ENCODE measurements around the gene TGM3.

TGM3 gene, protein sequence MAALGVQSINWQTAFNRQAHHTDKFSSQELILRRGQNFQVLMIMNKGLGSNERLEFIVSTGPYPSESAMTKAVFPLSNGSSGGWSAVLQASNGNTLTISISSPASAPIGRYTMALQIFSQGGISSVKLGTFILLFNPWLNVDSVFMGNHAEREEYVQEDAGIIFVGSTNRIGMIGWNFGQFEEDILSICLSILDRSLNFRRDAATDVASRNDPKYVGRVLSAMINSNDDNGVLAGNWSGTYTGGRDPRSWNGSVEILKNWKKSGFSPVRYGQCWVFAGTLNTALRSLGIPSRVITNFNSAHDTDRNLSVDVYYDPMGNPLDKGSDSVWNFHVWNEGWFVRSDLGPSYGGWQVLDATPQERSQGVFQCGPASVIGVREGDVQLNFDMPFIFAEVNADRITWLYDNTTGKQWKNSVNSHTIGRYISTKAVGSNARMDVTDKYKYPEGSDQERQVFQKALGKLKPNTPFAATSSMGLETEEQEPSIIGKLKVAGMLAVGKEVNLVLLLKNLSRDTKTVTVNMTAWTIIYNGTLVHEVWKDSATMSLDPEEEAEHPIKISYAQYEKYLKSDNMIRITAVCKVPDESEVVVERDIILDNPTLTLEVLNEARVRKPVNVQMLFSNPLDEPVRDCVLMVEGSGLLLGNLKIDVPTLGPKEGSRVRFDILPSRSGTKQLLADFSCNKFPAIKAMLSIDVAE
- 0 reads per million in 3 experiments for total RNA-seq

DNA sequence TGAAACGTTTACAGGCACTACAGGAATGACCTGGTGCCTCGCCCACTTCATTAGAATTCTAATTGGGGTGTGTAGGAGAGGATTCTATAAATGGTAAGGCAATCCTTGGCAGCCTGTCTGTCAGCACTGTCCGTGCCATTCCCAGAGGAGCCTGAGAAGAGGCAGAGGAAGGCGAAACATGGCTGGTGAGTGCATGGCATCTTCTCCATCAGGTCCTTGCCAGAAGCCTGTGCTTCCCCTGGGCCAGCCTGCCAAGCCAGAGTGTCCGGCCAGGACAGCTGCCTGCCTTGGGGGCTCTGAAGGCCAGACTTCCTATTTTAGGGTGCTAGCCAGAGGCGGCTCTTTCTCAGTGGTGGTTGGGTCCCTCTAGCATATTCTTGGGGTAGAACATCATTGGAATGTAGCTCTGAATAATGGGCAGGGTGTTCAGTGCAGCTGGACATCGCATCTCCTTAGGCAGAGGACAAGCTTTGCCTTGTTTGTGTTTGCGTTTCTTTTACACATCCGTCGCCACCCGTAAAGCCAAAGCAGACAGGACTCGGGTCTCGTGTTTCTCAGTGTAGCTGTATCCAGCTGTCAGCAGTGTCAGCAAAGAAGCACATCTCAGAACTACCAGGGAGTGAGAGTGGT lies at the start of gene TGM3:
TGM3 (plus strand) TSS at position 116 of the 630 bp plus-strand sequence; CDS start at position 179, 63 bp downstream.
- no peak for DNase-seq

DNA sequence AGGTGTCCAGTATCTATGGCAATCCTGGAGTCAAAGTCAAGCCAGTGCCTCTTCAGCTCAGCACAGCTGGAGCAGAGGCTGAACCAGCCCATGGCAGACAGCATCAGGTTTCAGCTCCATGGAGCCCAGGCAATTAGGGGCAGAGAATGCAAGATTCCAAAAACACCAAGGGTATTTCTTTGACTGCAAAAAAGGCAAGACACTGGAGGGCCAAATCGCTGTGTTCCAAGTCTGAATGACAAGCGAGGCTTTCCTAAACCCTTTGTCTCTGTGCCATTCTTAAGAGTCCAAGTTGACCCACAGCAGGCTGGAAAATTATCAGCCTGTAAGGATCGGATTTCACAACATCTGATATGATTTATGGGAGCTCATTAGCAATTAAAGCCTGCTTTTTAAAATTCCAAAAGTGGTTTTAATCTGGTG lies 49.7 kb upstream of the TGM3 start:
- DNase-seq, result no peak

DNA sequence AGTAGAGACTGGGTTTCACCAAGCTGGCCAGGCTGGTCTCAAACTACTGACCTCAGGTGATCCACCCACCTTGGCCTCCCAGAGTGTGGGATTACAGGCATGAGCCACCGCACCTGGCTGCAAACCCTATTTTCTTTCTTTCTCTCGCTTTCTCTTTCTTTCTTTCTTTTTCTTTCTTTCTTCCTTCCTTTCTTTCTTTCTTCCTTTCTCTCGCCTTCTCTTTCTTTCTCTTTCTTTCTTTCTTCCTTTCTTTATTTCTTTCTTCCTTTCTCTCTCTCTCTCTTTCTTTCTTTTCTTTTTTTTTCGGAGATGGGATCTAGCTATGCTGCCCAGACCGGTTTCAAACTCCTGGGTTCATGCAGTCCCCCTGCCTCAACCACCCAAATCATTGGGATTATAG lies 47.0 kb upstream of the TGM3 start:
- DNase-seq, result no peak

DNA sequence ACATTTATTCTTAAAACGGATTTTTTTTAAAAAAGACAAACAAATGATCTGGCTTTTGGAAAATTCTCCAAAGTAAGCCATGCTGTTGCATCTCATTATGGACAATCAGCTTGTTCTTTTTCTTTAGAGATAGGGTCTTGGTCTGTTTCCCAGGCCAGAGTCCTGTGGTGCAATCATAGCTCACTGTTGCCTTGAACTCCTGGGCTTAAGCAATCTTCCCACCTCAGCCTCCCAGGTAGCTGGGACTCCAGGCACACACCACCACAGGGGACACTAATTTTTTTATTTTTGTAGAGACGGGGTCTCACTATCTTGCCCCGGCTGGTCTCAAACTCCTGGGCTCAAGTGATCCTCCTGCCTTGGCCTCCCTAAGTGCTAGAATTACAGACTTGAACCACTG lies 45.9 kb upstream of the TGM3 start:
- no peak for DNase-seq

DNA sequence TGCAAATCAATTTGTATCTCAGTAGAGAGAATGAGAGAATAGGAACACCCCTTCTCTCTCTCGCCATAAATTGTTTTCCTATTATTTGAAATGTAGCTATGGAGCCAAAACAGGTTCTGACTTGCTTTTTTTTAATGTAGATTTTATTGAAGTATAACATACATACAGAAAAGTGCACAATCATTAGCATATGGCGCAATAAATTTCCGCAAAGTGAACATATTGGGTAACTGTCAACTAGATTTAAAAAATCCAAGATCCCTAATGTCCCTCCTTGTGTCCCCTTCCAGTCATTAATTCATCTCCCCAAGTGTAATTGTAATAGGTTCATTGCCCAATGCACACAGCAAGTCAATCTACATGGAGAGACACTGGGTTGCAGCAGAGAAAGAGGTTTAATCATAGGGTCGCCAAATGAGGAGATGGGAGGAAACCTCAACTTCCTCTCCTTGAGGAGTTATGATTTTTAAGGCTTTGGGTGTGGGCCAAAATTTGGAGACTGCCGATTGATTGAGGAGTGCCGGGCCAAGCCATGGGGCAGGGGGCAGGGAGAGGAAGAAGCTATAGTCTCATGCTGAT lies 43.3 kb upstream of the TGM3 start:
- no peak for DNase-seq

DNA sequence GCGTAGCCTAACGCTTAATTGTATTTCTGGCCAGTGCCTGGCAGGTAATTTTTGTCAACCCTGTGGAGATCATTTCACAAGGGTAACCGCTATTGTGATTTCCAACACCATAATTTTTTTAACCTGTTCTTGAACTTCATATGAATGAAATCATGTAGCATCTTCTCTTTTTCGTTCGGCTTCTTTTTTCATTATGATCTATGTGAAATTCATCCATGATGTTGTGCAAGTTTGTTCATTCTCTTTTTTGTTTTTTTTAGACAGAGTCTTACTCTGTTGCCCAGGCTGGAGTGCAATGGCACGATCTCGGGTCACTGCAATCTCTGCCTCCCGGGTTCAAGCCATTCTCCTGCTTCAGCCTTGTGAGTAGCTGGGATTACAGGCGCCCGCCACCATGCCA lies 42.5 kb upstream of the TGM3 start:
- no peak for DNase-seq

DNA sequence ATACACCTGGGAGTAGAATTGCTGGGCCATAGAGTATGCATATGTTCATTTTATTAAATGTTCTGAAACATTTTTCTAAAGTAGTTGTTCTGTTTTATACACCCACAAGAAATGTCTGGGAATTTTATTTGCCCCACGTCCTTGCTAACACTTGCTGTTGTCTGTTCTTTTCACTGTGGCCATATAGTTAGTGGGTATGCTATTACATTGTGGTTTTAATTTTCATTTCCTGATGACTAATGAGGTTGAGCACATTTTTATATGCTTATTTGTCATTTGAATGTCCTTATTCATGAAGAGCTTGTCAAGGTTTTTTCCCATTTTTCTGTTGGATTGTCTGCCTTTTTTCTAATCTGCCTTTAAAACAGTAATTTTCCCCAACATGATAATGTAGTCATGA lies 41.5 kb upstream of the TGM3 start:
- no peak for DNase-seq

DNA sequence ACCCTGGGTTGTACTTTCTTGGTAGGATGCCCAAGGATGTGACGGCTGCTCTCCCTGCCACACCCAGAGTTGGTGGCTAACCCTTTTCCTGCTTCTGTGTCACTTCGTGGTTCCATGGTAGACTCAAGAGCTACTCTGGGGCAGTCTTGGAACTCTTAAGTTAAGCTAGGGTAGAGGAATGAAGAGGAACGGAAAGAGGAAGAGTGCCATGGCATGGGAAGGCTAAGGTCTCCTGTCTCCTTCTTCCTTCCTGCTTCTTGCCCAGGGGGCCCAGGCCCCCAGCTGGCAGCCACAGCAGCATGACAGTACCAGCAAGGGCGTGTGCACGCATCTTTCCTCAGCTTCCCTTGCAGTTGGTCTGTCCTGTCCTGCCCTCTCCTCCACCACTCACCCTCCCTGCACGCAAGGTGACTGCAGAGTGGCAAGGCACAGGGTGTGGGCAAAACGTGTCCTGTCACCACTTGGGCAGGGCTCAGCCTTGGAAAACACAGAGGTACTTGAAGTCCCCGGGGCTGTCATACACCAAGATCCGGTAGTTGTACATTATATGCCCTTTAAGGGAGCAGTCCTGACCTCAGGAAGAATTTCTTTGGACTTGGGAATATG lies 39.8 kb upstream of the TGM3 start:
- DNase-seq, result peak; percentile 9

DNA sequence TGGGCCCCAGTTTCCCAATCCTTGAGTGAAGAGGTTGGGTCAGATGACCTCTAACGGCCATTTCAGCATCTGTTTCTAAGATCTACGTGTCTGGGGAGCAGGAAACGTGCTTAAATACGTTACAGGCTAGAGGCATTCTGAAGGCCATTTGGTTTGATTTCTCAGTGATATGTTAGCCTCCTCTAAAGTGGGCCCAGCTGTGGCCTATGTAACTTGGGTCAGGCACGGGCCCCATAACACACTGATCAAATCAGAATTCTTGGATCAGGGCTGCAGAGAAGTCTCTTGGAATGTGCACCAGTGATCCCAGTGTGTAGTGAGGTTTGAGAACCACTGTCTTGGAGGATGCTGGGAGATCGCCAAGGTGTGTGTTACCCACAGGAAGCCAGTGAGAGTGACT lies 36.1 kb upstream of the TGM3 start:
- no peak for DNase-seq

DNA sequence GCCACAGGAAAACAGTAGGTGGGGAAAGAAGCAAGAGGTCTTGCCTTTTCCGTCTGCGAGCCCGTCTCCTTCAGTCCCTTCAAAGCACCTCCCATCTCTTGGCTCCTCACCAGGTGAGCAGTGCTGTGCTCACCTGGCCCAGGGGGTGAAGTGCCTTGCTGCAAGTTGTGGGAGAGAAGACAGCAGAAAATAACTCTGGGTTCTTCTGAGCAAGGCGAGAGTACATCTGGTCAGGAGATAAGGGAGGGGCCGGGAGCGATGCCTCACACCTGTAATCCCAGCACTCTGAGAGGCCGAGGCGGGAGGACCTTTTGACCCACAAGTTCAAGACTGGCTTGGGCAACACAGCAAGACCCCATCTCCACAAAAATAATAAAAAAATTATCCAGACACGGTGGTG lies 35.6 kb upstream of the TGM3 start:
- DNase-seq, result no peak

DNA sequence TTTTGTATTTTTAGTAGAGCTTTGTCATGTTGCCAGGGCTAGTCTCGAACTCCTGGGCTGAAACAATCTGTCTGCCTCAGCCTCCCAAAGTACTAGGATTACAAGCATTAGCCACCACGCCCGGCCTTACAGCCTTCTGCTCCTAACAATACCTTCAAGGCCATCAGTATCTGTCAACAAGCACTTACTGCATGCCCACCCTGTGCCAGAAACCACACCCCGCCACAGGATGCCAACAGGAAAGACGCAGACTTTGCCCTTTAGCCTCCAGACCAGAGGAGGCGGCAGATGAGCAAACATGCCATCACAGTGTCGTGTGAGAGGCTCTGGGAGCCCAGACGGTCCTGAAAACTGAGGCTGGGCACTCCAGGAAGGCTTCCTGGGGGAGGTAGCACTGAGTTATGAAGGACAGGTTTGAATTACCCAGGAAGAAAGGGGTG lies 34.7 kb upstream of the TGM3 start:
- no peak for DNase-seq

DNA sequence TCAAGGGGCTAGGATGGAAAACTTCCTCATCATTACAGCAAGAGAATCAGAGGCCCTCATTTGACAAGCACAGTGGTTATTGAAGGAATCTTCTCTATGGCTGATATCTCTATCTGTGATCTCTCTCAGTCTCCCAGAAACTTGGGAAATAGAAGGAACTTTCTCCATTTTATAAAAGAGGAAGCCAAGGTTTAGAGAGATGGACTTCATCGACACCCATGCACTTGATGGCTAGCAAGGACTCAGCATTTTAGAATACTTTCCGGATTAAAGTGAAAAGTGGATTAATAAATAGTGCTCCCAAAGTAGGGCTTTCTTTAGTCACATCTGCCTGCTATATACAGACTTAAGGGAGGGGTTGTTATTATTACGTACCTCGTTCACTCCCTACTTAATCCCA lies 34.2 kb upstream of the TGM3 start:
- no peak for DNase-seq

DNA sequence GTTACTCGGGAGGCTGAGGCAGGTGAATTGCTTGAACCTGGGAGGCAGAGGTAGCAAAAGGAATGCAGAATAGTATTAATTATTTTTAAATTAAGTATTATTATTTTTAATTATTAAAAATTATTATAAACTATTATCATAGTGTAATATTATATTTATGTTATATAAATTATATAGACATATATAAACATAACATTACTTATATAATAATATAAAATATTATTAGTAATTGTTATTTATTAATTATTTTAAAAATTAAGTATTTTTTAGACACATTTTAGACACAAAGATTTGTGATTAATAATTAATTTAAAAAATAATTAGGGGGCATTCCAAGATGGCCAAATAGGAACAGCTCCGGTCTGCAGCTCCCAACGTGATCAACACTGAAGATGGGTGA lies 31.7 kb upstream of the TGM3 start:
- DNase-seq, result no peak

DNA sequence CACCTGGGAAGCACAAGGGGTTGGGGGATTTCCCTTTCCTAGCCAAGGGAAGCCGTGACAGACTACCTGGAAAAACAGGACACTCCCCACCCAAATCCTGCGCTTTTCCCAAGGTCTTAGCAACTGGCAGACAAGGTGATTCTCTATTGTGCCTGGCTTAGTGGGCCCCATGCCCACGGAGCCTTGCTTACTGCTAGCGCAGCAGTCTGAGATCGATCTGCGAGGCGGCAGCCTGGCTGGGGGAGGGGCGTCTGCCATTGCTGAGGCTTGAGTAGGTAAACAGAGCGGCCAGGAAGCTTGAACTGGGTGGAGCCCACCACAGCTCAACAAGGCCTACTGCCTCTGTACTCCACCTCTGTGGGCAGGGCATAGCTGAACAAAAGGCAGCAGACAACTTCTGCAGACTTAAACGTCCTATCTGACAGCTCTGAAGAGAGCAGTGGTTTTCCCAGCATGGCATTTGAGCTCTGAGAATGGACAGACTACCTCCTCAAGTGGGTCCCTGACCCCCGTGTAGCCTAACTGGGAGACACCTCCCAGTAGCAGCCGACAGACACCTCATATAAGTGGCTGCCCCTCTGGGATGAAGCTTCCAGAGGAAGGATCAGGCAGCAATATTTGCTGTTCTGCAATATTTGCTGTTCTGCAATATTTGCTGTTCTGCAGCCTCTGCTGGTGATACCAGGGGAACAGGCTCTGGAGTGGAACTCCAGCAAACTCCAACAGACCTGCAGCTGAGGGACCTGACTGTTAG lies 31.0 kb upstream of the TGM3 start:
- DNase-seq, result peak; percentile 28

DNA sequence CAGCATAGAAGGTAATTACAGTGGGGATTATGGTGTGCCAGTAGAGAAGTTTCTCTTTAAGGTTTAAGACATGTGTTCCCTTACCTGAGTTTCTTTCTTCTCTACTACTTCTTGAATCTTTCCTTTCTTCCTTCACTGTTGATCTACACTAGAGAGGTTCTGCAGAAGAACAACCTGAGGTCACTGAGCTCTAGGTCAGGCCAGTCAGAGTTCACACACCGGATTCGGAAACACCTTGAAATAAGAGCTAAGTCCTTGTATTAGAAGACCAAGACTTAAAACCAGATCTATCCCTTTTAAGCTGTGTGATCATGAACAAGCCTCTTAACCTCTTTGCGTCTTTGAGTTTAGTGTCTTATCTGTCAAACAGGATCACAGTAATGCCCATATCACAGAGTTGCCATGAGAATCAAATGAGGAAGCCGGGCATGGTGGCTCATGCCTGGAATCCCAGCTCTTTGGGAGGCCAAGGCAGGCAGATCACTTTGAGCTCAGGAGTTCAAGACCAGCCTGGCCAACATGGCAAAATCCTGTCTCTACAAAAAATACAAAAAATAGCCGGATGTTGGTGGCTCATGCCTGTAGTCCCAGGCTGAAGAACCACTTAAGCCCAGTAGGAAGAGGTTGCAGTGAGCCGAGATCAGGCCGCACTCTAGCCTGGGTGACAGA lies 22.0 kb upstream of the TGM3 start:
- DNase-seq, result no peak

DNA sequence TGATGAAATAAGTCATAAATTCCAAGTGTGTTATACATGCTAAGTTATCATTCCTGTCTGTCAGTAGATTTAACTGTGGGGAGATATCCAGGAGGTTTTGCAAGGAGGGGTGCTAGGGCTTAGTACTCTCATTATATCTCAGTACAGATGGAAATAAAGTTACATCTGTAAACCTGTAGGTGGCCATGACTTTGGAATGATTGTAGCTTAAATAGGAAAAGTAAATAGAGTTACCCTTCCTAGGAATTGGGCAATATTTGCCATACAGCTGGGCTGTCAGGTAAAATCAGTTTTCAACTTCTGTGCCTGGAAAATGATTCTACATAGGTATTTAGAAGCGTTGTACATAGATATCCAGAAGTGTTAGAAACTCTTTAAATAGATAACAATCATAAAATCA lies 19.8 kb upstream of the TGM3 start:
- no peak for DNase-seq

DNA sequence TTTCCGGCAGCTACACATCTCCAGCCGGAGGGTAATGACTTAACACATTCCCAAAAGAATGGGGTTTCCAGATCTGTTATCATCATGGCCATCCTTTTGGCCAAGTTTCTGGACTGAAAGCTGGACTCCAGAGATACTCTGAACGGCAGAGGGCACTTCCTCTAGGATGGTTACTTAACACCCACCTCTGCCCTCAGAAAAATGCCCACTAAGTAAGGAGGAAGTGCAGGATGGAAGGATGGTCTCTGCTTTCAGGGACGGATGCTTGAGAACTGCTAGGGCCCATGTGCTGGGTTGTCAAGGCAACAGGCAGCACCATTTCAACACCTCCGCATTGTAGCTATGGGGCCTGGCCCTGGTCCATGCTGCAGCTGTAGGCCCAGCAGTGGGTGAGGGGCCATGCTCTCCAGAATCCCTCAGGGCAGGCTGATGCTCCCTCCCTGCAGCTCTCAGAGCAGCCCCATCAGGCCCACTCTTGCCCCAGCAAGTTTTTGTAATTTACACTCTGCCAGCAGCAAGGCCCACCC lies 16.5 kb upstream of the TGM3 start:
- no peak for DNase-seq

DNA sequence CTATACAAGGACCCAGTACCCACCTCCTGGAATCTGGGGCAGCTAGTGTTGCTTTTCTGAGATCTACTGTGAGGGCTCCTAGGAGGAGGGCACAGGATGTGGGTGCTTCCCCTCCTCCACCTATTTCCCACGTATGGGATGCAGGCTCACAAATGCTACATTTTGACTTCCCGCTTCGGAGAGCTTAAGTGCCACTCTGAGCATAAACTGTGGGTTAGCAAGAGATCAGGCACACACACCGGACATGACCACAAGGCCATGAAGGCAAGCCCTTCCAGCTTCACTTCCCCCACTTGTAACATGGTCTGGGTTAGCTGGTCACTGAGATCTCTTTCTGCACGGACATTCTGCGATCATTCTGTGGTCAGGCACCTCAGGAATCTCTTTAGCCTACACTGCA lies 15.7 kb upstream of the TGM3 start:
- DNase-seq, result no peak

DNA sequence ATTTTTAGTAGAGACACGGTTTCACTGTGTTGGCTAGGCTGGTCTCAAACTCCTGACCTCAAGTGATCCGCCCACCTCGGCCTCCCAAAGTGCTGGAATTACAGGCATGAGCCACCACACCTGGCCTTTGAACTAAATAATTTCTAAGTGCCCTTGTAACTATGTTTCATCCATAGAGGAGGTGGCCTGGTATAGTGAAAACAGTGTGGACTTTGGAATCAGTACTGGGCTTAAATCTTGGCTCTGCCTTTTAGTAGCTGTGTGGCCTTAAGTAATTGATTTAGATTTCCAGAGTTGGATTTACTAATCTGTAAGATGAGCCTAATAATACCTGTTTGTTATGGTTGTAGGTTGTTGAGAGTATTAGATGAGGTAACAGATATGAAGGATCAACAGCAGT lies 14.2 kb upstream of the TGM3 start:
- no peak for DNase-seq

DNA sequence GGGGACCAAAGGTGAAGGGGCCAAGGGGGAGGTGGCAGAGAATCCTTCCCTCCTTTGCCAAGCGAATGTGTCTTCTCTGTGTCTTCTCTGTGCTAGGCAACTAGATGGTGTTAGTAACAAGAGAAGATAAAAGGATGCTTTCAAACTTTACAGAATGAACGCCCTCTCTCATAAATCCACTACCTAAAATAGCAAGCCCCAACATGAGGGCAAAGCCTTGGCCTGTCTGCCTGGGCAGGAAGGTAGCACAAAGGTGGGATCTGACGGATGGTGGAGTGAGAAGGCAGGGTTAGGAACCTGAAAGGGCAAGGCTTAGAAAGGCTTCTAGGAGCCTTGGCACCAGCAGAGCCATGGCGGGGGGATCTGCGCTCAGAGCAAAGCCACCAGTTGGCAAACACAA lies 13.6 kb upstream of the TGM3 start:
- no peak for DNase-seq

DNA sequence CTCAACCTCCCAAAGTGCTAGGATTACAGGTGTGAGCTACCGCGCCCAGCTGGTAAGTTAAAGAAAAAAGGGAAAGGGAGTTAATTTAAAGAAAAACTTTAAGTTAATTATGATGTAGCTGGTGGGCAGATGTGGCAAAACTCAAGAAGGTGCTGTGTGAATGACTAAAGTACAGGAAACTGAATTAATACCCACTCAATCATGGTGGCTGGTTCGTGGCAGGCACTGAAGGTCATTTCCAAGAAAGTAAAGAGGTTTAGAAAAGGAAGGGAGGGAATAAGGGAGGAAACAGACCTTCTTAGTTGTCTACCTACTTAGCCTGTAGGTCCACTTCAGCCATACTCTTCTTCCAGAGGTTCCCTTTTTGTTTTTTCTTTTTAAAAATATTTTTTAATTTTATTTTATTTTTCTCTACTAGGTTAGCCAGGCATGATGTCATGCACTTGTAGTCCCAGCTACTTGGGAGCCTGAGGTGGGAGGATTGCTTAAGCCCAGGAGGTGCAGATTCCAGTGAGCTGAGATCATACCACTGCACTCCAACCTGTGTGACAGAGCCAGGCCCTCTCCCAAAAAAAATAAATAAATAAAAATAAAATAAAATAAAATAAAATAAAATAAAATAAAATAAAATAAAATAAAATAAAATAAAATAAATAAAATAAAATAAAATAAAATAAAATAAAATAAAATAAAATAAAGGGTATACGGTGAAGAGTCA lies 11.9 kb upstream of the TGM3 start:
- DNase-seq, result no peak

Data from central memory CD4-positive, alpha-beta T cell (primary cell).